Keratinocyte (primary cell): ENCODE measurements around the gene ZNF423.

Source experiments
- CTCF ChIP-seq, 3 experiments: IDR thresholded peaks in 1 of 3; conservative IDR thresholded peaks in 1 of 3; optimal IDR thresholded peaks in 1 of 3; 2 replicates in 2 of 3; 3 replicates in 1 of 3; pipeline versions ENCODE3 to v1.5.1; 2011; ENCODE audit warnings: low read length in 3 of 3, mild to moderate bottlenecking in 3 of 3, moderate library complexity in 2 of 3, control low read depth in 1 of 3, inconsistent platforms in 1 of 3; ENCODE audit not compliant: insufficient read depth in 2 of 3; ENCODE audit errors: extremely low read depth in 1 of 3
- EZH2 ChIP-seq: IDR thresholded peaks from one replicate; pipeline ENCODE4 v1.6.1; 2012; ENCODE audit warnings: inconsistent platforms, mild to moderate bottlenecking, low read length, moderate library complexity

GRCh38 chr16:49510141-49510540 lies 345.8 kb downstream of the ZNF423 start:
- TF ChIP-seq EZH2, result no peak
- TF ChIP-seq CTCF (optimal IDR thresholded peaks at IDR 0.05 in 1 of 3, IDR thresholded peaks at IDR 0.05 in 1 of 3, conservative IDR thresholded peaks at IDR 0.05 in 1 of 3; ENCODE audit: extremely low read depth in 1 of 3, insufficient read depth in 2 of 3, low read length in 3 of 3), result no peak
